ENCODE data around the gene GHSR.

The GHSR gene

DNA sequence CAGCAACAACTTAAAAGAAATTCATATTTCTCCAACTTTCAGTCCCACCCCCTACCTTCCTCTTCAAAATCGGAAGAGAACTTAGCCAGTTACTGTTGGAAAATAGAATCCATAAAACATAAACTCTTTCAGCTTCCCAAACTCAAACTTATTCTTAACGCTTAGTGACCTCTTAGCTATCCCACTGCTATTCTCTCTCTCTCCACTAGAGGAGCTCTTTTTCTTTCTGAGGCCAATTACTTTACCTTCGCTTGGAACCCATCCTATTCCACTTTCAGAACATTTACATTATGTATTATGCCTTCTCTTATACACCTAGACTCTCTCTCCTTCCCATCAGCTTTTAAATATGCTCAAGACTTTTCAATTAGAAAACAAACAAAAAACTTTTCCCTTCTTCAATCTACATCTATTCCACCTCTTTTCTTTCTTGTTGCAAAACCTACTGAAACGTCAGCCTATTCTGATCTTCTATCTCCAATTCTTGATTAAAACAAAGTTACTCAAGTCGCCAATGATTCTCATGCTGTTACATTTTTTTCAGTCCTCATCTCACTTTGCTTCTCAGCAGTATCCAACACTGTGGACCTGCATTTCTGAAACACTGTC, 13.4 kb upstream of the GHSR start:
- no peak overlapping the region for H3K14ac ChIP-seq (ENCODE audit: low read length)
- H2BK12ac ChIP-seq (ENCODE audit: low read length) = no peak overlapping the region
- H2BK120ac ChIP-seq (ENCODE audit: low read depth, low read length) = no peak overlapping the region
- H3K4me3 ChIP-seq (ENCODE audit: low read length in 2 of 2) = no peak overlapping the region
- H4K91ac ChIP-seq (ENCODE audit: low read depth, low read length, poor library complexity) = no peak overlapping the region
- peaks cover 0 to 17% (median 0%) of the 10 kb centered on the region in 3 experiments for H3K27me3 ChIP-seq (ENCODE audit: control insufficient read depth in 3 of 3, insufficient read depth in 3 of 3, low read depth in 1 of 3, low read length in 3 of 3)
- no peak for DNase-seq (ENCODE audit: low spot score)
- H2BK15ac ChIP-seq (ENCODE audit: low read length) = no peak overlapping the region
- no peaks in the 10 kb centered on the region for H3K79me1 ChIP-seq (ENCODE audit: low read depth, low read length)
- no peak overlapping the region for H3K23ac ChIP-seq (ENCODE audit: low read depth, low read length, poor library complexity)
- H3K4me1 ChIP-seq (ENCODE audit: control insufficient read depth in 2 of 2, insufficient read depth in 1 of 2, low read depth in 1 of 2, low read length in 2 of 2) = no peaks in the 10 kb centered on the region
- no peak overlapping the region for H2AFZ ChIP-seq (ENCODE audit: low read length)
- H3K36me3 ChIP-seq (replicated peaks in 1 of 2; ENCODE audit: control insufficient read depth in 2 of 2, insufficient read depth in 2 of 2, low read length in 2 of 2) = no peaks in the 10 kb centered on the region
- no peak overlapping the region for H2AK5ac ChIP-seq (ENCODE audit: low read depth, low read length)
- no peak overlapping the region for H3K4ac ChIP-seq (ENCODE audit: low read length)
- no peak overlapping the region for H4K8ac ChIP-seq (ENCODE audit: low read depth, low read length)
- H3K4me2 ChIP-seq (ENCODE audit: insufficient read depth, low read length, poor library complexity, severe bottlenecking) = no peak overlapping the region
- no peak overlapping the region for H3K18ac ChIP-seq (ENCODE audit: low read length)
- 100% methylated on average over 1 of the region's 5 CpGs for WGBS, 2 donors (ENCODE audit: extremely low coverage in 2 of 2, insufficient read length in 2 of 2, insufficient replicate concordance in 1 of 2)
- no peak overlapping the region for H3K27ac ChIP-seq (replicated peaks; ENCODE audit: low read length)
- no peak overlapping the region for H2BK5ac ChIP-seq (ENCODE audit: low read length)
- H3K9me3 ChIP-seq (replicated peaks in 1 of 2; ENCODE audit: control insufficient read depth in 2 of 2, insufficient read depth in 1 of 2, low read depth in 1 of 2, low read length in 2 of 2) = no peaks in the 10 kb centered on the region
- H3K9ac ChIP-seq (ENCODE audit: low read depth, low read length, poor library complexity) = no peak overlapping the region

DNA sequence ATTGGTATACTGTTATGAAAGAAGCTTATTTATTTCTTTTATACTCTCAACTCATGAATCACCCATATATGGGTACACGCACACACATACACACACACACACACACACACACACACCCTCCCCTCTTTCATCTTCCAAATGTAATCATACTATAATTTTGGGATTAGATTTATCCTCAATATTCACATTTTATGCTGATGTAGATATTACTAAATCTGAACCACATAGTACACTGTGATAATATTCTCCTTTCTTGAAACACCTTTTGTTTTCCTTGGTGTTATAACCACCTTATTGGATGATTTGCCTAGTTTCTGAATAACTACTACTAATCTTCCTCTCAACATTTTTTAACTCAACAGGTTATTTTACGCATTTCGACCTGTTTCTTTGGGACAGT, 8.1 kb upstream of the GHSR start:
- no peak for DNase-seq (ENCODE audit: low spot score)
- no peak overlapping the region for H2AFZ ChIP-seq (ENCODE audit: low read length)
- H3K4me2 ChIP-seq (ENCODE audit: insufficient read depth, low read length, poor library complexity, severe bottlenecking) = no peak overlapping the region
- H3K14ac ChIP-seq (ENCODE audit: low read length) = no peak overlapping the region
- H2BK120ac ChIP-seq (ENCODE audit: low read depth, low read length) = no peak overlapping the region
- no peak overlapping the region for H2BK15ac ChIP-seq (ENCODE audit: low read length)
- no peak overlapping the region for H3K4ac ChIP-seq (ENCODE audit: low read length)
- no peak overlapping the region for H3K9ac ChIP-seq (ENCODE audit: low read depth, low read length, poor library complexity)
- no peaks in the 10 kb centered on the region for H3K4me1 ChIP-seq (ENCODE audit: control insufficient read depth in 2 of 2, insufficient read depth in 1 of 2, low read depth in 1 of 2, low read length in 2 of 2)
- peaks cover 0 to 11% (median 0%) of the 10 kb centered on the region in 3 experiments for H3K27me3 ChIP-seq (ENCODE audit: control insufficient read depth in 3 of 3, insufficient read depth in 3 of 3, low read depth in 1 of 3, low read length in 3 of 3)
- no peak overlapping the region for H2AK5ac ChIP-seq (ENCODE audit: low read depth, low read length)
- no CpG with 5 or more reads among the region's 3 CpGs for WGBS, 2 donors (ENCODE audit: extremely low coverage in 2 of 2, insufficient read length in 2 of 2, insufficient replicate concordance in 1 of 2)
- H4K91ac ChIP-seq (ENCODE audit: low read depth, low read length, poor library complexity) = no peak overlapping the region
- H3K79me1 ChIP-seq (ENCODE audit: low read depth, low read length) = no peaks in the 10 kb centered on the region
- H2BK12ac ChIP-seq (ENCODE audit: low read length) = no peak overlapping the region
- H3K27ac ChIP-seq (replicated peaks; ENCODE audit: low read length) = no peak overlapping the region
- H4K8ac ChIP-seq (ENCODE audit: low read depth, low read length) = no peak overlapping the region
- H3K18ac ChIP-seq (ENCODE audit: low read length) = no peak overlapping the region
- no peaks in the 10 kb centered on the region for H3K36me3 ChIP-seq (replicated peaks in 1 of 2; ENCODE audit: control insufficient read depth in 2 of 2, insufficient read depth in 2 of 2, low read length in 2 of 2)
- H2BK5ac ChIP-seq (ENCODE audit: low read length) = no peak overlapping the region
- no peak overlapping the region for H3K4me3 ChIP-seq (ENCODE audit: low read length in 2 of 2)
- no peaks in the 10 kb centered on the region for H3K9me3 ChIP-seq (replicated peaks in 1 of 2; ENCODE audit: control insufficient read depth in 2 of 2, insufficient read depth in 1 of 2, low read depth in 1 of 2, low read length in 2 of 2)
- H3K23ac ChIP-seq (ENCODE audit: low read depth, low read length, poor library complexity) = no peak overlapping the region

DNA sequence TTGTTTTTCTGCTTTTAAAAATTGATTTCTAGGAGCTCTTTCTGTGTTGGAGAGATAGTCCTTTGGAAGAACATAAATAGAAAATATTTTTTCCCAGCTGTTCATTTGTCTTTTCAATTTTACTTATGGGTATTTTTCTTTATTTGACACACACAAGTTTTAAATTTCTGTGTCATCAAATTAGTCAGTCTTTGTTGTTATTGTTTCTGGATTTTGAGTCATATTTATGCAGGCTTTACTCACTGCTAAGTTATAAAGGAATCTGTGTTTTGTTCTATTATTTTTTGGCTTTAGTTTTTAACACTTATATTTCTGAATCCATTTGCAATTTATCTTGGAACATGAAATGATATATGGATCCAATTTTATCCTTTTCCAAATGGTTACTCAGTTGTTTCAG, 5.9 kb upstream of the GHSR start:
- Histone ChIP-seq H3K4me2 (ENCODE audit: insufficient read depth, low read length, poor library complexity, severe bottlenecking) (no peak overlapping the region), H3K9me3 (replicated peaks in 1 of 2; ENCODE audit: control insufficient read depth in 2 of 2, insufficient read depth in 1 of 2, low read depth in 1 of 2, low read length in 2 of 2) (no peaks in the 10 kb centered on the region), H3K4me3 (ENCODE audit: low read length in 2 of 2) (no peak overlapping the region), H3K79me1 (ENCODE audit: low read depth, low read length) (no peaks in the 10 kb centered on the region), H3K4me1 (ENCODE audit: control insufficient read depth in 2 of 2, insufficient read depth in 1 of 2, low read depth in 1 of 2, low read length in 2 of 2) (peaks cover 2 to 3% of the 10 kb centered on the region in 2 donors), H4K91ac (ENCODE audit: low read depth, low read length, poor library complexity) (no peak overlapping the region), H4K8ac (ENCODE audit: low read depth, low read length) (no peak overlapping the region), H2BK15ac (ENCODE audit: low read length) (no peak overlapping the region), H2AFZ (ENCODE audit: low read length) (no peak overlapping the region), H3K14ac (ENCODE audit: low read length) (no peak overlapping the region), H2BK120ac (ENCODE audit: low read depth, low read length) (no peak overlapping the region), H2BK5ac (ENCODE audit: low read length) (no peak overlapping the region), H2BK12ac (ENCODE audit: low read length) (no peak overlapping the region), H3K36me3 (replicated peaks in 1 of 2; ENCODE audit: control insufficient read depth in 2 of 2, insufficient read depth in 2 of 2, low read length in 2 of 2) (no peaks in the 10 kb centered on the region), H3K27ac (replicated peaks; ENCODE audit: low read length) (no peak overlapping the region), H3K18ac (ENCODE audit: low read length) (no peak overlapping the region), H3K27me3 (ENCODE audit: control insufficient read depth in 3 of 3, insufficient read depth in 3 of 3, low read depth in 1 of 3, low read length in 3 of 3) (peaks cover under 1 to 31% (median 12%) of the 10 kb centered on the region in 3 experiments), H3K9ac (ENCODE audit: low read depth, low read length, poor library complexity) (no peak overlapping the region), H2AK5ac (ENCODE audit: low read depth, low read length) (no peak overlapping the region), H3K4ac (ENCODE audit: low read length) (no peak overlapping the region), H3K23ac (ENCODE audit: low read depth, low read length, poor library complexity) (no peak overlapping the region)
- no peak for DNase-seq (ENCODE audit: low spot score)

DNA sequence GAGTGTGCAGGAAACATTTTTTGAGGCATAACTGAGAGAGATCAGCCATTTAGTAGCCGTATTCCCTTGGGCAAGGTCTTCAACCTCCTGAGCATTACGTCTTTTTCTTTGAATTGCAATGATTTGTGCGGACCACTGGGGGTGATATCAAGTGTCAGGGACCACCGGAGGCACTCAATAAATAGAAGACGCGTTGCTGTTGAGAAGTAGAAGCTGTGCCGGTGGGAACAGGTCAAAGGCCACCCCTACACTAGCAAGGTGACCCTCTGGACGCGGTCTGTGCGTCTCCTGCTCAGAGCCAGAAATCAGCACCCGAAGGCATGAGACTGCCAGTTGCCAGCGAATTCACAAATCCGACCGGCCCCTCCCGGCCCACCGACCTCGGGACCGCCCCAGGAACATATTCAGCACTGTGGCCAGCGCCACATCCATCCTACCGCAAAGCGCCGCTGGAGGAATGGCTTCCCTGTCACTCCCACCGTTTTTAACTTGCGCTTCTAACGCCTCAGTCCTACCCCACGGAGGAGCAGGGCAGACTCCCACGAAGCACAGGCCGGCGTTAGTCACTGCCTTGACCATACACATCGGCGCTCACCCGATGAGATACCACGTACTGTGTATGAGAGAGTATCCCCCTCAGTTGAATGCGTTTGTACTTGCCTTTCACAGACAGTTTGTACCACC, 1.4 kb upstream of the GHSR start:
- H2BK120ac ChIP-seq (ENCODE audit: low read depth, low read length) = no peak overlapping the region
- no peak overlapping the region for H2AFZ ChIP-seq (ENCODE audit: low read length)
- no peak overlapping the region for H2BK5ac ChIP-seq (ENCODE audit: low read length)
- peak; percentile 65 for DNase-seq (ENCODE audit: low spot score)
- no peak overlapping the region for H3K9ac ChIP-seq (ENCODE audit: low read depth, low read length, poor library complexity)
- no peak overlapping the region for H2BK15ac ChIP-seq (ENCODE audit: low read length)
- no peaks in the 10 kb centered on the region for H3K36me3 ChIP-seq (replicated peaks in 1 of 2; ENCODE audit: control insufficient read depth in 2 of 2, insufficient read depth in 2 of 2, low read length in 2 of 2)
- H3K14ac ChIP-seq (ENCODE audit: low read length) = no peak overlapping the region
- WGBS, 2 donors (ENCODE audit: extremely low coverage in 2 of 2, insufficient read length in 2 of 2, insufficient replicate concordance in 1 of 2) = no CpG with 5 or more reads among the region's 34 CpGs
- H2AK5ac ChIP-seq (ENCODE audit: low read depth, low read length) = no peak overlapping the region
- H4K8ac ChIP-seq (ENCODE audit: low read depth, low read length) = no peak overlapping the region
- H3K79me1 ChIP-seq (ENCODE audit: low read depth, low read length) = no peaks in the 10 kb centered on the region
- no peak overlapping the region for H3K4ac ChIP-seq (ENCODE audit: low read length)
- H3K4me1 ChIP-seq (ENCODE audit: control insufficient read depth in 2 of 2, insufficient read depth in 1 of 2, low read depth in 1 of 2, low read length in 2 of 2) = peaks cover 2 to 10% of the 10 kb centered on the region in 2 donors
- no peak overlapping the region for H3K23ac ChIP-seq (ENCODE audit: low read depth, low read length, poor library complexity)
- no peak overlapping the region for H3K18ac ChIP-seq (ENCODE audit: low read length)
- H3K27me3 ChIP-seq (ENCODE audit: control insufficient read depth in 3 of 3, insufficient read depth in 3 of 3, low read depth in 1 of 3, low read length in 3 of 3) = peaks cover 20 to 69% (median 36%) of the 10 kb centered on the region in 3 experiments
- peak overlapping the region; percentile 45 for H3K4me2 ChIP-seq (ENCODE audit: insufficient read depth, low read length, poor library complexity, severe bottlenecking)
- peaks cover 5 to 12% of the 10 kb centered on the region in 2 donors for H3K9me3 ChIP-seq (replicated peaks in 1 of 2; ENCODE audit: control insufficient read depth in 2 of 2, insufficient read depth in 1 of 2, low read depth in 1 of 2, low read length in 2 of 2)
- no peak overlapping the region for H2BK12ac ChIP-seq (ENCODE audit: low read length)
- H3K27ac ChIP-seq (replicated peaks; ENCODE audit: low read length) = no peak overlapping the region
- H3K4me3 ChIP-seq (ENCODE audit: low read length in 2 of 2) = peak overlapping the region in 1 of 2 donors; percentile 36
- no peak overlapping the region for H4K91ac ChIP-seq (ENCODE audit: low read depth, low read length, poor library complexity)
